ENCODE data around the gene ST8SIA1.

ST8SIA1 gene

DNA sequence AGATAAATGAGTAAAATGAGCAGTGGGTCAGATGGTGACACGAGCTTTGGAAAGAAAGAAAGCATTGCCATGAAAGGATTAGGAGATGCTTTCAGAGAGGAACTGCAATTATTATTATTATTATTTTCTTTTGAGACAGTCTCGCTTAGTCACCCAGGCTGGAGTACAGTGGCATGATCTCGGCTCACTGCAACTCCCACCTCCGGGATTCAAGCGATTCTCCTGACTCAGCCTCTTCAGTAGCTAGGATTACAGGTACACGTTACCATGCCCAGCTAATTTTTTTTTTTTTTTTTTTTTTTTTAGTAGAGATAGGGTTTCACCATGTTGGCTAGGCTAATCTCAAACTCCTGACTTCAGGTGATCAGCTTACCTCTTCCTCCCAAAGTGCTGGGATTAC lies 77.4 kb downstream of the ST8SIA1 start:
- Mint-ChIP-seq H3K4me1 (ENCODE audit: low read depth) (no peaks in the 10 kb centered on the region), H3K36me3 (ENCODE audit: low read depth) (no peaks in the 10 kb centered on the region), H3K9me3 (no peaks in the 10 kb centered on the region), H3K27me3 (peaks cover 11% of the 10 kb centered on the region), H3K4me3 (no peak overlapping the region), H3K27ac (no peak overlapping the region)
- intact Hi-C loops (cut with micrococcal nuclease), result no loop called here

- intact Hi-C loops (cut with micrococcal nuclease), result no loop called here
- H3K27ac Mint-ChIP-seq, result no peak overlapping the region
- no peaks in the 10 kb centered on the region for H3K4me1 Mint-ChIP-seq (ENCODE audit: low read depth)
- peaks cover 11% of the 10 kb centered on the region for H3K27me3 Mint-ChIP-seq
- H3K4me3 Mint-ChIP-seq, result no peak overlapping the region
- H3K36me3 Mint-ChIP-seq (ENCODE audit: low read depth), result no peaks in the 10 kb centered on the region
- H3K9me3 Mint-ChIP-seq, result no peaks in the 10 kb centered on the region
Observed at GRCh38 chr12:22256605-22257004, 77.9 kb downstream of the ST8SIA1 start.

GRCh38 chr12:22256041-22256441 lies 78.5 kb downstream of the ST8SIA1 start:
- Mint-ChIP-seq H3K27ac (no peak overlapping the region), H3K9me3 (no peaks in the 10 kb centered on the region), H3K27me3 (peaks cover 12% of the 10 kb centered on the region), H3K36me3 (ENCODE audit: low read depth) (no peaks in the 10 kb centered on the region), H3K4me1 (ENCODE audit: low read depth) (no peaks in the 10 kb centered on the region), H3K4me3 (no peak overlapping the region)
- intact Hi-C loops (cut with micrococcal nuclease), result no loop called here

GRCh38 chr12:22255097-22255496 lies 79.4 kb downstream of the ST8SIA1 start:
- Mint-ChIP-seq H3K27ac (no peak overlapping the region), H3K4me3 (no peak overlapping the region), H3K36me3 (ENCODE audit: low read depth) (no peaks in the 10 kb centered on the region), H3K9me3 (no peaks in the 10 kb centered on the region), H3K4me1 (ENCODE audit: low read depth) (no peaks in the 10 kb centered on the region), H3K27me3 (peaks cover 18% of the 10 kb centered on the region)
- intact Hi-C loops (cut with micrococcal nuclease), result no loop called here

GRCh38 chr12:22254478-22254877 lies 80.0 kb downstream of the ST8SIA1 start:
- Mint-ChIP-seq H3K4me1 (ENCODE audit: low read depth) (no peaks in the 10 kb centered on the region), H3K9me3 (no peaks in the 10 kb centered on the region), H3K27ac (no peak overlapping the region), H3K4me3 (no peak overlapping the region), H3K36me3 (ENCODE audit: low read depth) (no peaks in the 10 kb centered on the region), H3K27me3 (peaks cover 18% of the 10 kb centered on the region)
- intact Hi-C loops (cut with micrococcal nuclease), result no loop called here

DNA sequence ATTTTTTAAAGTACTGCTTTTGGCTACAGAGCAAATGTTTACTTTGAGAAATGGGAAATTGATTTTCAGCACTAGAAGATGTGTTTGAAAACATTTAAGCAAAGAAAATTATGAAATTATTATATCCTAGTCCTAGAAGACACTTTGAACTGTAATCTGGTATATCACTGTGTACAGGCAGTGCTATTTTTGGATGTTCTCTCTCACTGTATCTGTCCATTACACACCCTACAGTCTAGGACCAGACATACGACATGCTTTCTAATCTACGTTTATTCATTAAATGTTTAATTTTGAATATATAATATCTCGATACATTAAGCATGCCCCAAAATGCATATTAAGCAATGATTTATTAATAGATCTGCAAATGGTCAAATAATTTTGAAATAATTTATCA lies 82.5 kb downstream of the ST8SIA1 start:
- H3K27me3 Mint-ChIP-seq, result peaks cover 17% of the 10 kb centered on the region

DNA sequence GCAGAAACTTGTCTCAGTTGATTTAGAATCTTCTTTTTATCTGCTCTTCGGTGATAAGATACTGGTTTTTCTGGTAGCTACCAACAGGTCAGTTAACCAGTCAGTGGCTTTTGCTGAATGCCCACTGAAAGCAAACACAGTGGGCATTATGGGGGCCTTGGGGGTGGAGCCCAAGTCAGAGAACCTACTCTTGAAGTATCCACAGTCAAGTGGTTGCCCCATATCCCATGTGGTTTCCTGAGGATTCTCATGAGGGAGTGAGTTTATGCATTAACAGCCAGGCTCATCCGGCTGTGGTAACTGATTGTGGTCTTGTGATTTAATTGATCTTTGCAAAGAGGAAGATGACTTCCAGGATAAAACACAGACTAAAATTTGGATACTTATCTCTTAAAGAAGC lies 83.7 kb downstream of the ST8SIA1 start:
- Mint-ChIP-seq H3K4me3 (no peak overlapping the region), H3K9me3 (no peaks in the 10 kb centered on the region), H3K4me1 (ENCODE audit: low read depth) (no peaks in the 10 kb centered on the region), H3K27me3 (peaks cover 22% of the 10 kb centered on the region), H3K36me3 (ENCODE audit: low read depth) (no peaks in the 10 kb centered on the region), H3K27ac (no peak overlapping the region)
- intact Hi-C loops (cut with micrococcal nuclease), result no loop called here

More for the DNA sequence above, 82.5 kb downstream of the ST8SIA1 start:
- Mint-ChIP-seq H3K9me3 (no peaks in the 10 kb centered on the region), H3K27ac (no peak overlapping the region), H3K36me3 (ENCODE audit: low read depth) (no peaks in the 10 kb centered on the region), H3K4me3 (no peak overlapping the region), H3K4me1 (ENCODE audit: low read depth) (no peaks in the 10 kb centered on the region)
- intact Hi-C loops (cut with micrococcal nuclease), result no loop called here

- Mint-ChIP-seq H3K27ac (no peak overlapping the region), H3K27me3 (peaks cover 24% of the 10 kb centered on the region), H3K4me1 (ENCODE audit: low read depth) (no peaks in the 10 kb centered on the region), H3K36me3 (ENCODE audit: low read depth) (no peaks in the 10 kb centered on the region), H3K9me3 (no peaks in the 10 kb centered on the region), H3K4me3 (no peak overlapping the region)
- intact Hi-C loops (cut with micrococcal nuclease), result no loop called here
Observed at GRCh38 chr12:22248571-22249115, 85.9 kb downstream of the ST8SIA1 start.

DNA sequence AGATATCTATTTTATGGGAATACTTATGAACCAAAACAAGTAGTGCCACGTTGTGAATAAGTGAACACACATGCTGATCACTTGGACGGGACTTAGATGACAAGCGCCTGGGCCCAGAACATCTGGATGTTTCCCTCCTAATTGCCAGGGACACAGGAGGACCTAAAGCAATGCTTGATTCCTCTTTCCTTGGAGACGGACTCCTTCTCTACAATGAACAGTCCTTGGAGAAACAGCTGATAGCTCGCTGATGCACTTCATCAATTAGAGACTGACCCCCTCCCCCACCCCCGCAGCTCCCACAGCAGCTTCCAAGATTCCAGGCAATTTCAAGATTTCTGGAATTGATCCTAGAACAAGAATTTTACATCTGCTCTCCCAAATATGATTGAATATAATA lies 86.4 kb downstream of the ST8SIA1 start:
- intact Hi-C loops (cut with micrococcal nuclease), result no loop called here
- H3K4me3 Mint-ChIP-seq, result no peak overlapping the region
- no peaks in the 10 kb centered on the region for H3K36me3 Mint-ChIP-seq (ENCODE audit: low read depth)
- no peaks in the 10 kb centered on the region for H3K9me3 Mint-ChIP-seq
- no peak overlapping the region for H3K27ac Mint-ChIP-seq
- peaks cover 23% of the 10 kb centered on the region for H3K27me3 Mint-ChIP-seq
- H3K4me1 Mint-ChIP-seq (ENCODE audit: low read depth), result no peaks in the 10 kb centered on the region

DNA sequence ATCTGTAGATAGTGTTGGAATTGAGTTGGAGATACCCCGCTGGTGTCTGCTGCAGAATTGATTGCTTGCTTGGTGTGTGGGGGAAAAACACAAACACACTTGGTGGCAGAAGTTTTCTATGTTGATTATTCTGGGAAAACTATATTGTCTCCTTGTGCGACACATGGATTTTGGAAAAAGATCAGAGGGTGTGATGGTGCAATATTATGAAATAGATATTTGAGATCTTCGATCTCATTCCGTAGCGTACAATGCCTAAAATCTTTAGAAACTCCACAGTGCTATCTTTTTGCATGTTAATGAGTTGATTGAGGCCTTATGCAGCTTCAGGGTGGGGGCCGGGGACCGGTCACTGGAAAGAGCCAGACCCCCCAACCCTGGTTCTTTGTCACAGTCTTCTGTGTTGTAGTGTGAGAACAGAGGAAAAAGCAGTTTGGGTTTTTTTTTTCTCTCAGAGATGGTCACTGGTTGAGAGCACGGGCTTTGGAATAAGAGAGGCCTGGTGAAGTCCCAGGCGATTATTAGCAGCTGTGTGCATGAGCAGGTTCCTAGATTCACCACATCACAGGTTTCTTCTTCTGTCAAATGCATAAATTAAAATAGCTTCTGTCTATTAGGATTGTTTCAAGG lies 88.2 kb downstream of the ST8SIA1 start:
- no peak overlapping the region for H3K27ac Mint-ChIP-seq
- H3K27me3 Mint-ChIP-seq, result peaks cover 29% of the 10 kb centered on the region

GRCh38 chr12:22242726-22243125 lies 91.8 kb downstream of the ST8SIA1 start:
- Mint-ChIP-seq H3K4me1 (ENCODE audit: low read depth) (no peaks in the 10 kb centered on the region), H3K9me3 (no peaks in the 10 kb centered on the region), H3K27me3 (peaks cover 22% of the 10 kb centered on the region), H3K4me3 (no peak overlapping the region), H3K27ac (no peak overlapping the region), H3K36me3 (ENCODE audit: low read depth) (no peaks in the 10 kb centered on the region)
- intact Hi-C loops (cut with micrococcal nuclease), result no loop called here

More for the DNA sequence above, 88.2 kb downstream of the ST8SIA1 start:
- no peaks in the 10 kb centered on the region for H3K36me3 Mint-ChIP-seq (ENCODE audit: low read depth)
- intact Hi-C loops (cut with micrococcal nuclease), result no loop called here
- no peaks in the 10 kb centered on the region for H3K4me1 Mint-ChIP-seq (ENCODE audit: low read depth)
- H3K9me3 Mint-ChIP-seq, result no peaks in the 10 kb centered on the region
- H3K4me3 Mint-ChIP-seq, result no peak overlapping the region

GRCh38 chr12:22238211-22238610 lies 96.3 kb downstream of the ST8SIA1 start:
- Mint-ChIP-seq H3K27ac (no peak overlapping the region), H3K36me3 (ENCODE audit: low read depth) (no peaks in the 10 kb centered on the region), H3K9me3 (no peaks in the 10 kb centered on the region), H3K27me3 (peaks cover 13% of the 10 kb centered on the region), H3K4me3 (no peak overlapping the region), H3K4me1 (ENCODE audit: low read depth) (no peaks in the 10 kb centered on the region)
- intact Hi-C loops (cut with micrococcal nuclease), result no loop called here

DNA sequence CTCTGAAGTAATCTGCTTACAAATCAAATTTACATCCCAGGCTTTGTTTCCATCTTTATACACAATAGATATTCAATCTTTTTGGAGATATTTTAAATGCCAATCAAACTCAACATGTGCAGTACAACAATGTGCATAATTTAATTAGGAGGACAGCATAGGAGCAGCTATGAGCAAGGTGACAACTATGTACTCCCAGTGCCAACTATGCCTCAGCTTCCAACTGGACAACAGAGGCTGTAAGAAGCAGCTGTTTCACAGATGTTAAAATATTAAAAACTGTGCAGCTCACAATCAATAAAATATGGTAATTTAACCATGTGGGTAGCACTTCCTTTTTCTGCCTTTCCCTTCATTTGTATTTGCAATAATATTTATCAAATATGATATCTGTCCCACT lies 99.9 kb downstream of the ST8SIA1 start:
- H3K27ac Mint-ChIP-seq, result no peak overlapping the region
- no peaks in the 10 kb centered on the region for H3K4me1 Mint-ChIP-seq (ENCODE audit: low read depth)
- peaks cover 12% of the 10 kb centered on the region for H3K27me3 Mint-ChIP-seq
- no peaks in the 10 kb centered on the region for H3K36me3 Mint-ChIP-seq (ENCODE audit: low read depth)
- no peak overlapping the region for H3K4me3 Mint-ChIP-seq
- no peaks in the 10 kb centered on the region for H3K9me3 Mint-ChIP-seq
- intact Hi-C loops (cut with micrococcal nuclease), result no loop called here

DNA sequence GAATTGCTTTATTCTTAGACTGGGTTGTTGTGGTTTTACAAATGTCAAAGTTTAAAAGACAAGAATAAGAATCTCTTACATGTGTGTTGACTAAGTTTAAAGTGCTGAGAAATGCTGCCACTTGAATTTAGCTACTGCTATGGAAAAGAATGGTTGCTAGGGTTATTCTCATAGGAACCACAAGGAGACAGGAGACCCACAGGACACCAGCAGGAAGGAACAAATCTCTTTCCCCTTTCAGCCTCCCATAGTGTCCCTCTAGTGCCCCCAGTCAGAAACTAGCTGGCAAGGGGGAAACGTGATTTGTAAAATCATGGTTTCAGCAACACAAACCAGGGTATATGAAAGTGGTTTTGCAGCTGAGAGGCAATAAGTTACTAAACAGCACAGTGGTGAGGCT lies 102.7 kb downstream of the ST8SIA1 start:
- no peaks in the 10 kb centered on the region for H3K36me3 Mint-ChIP-seq (ENCODE audit: low read depth)
- no peak overlapping the region for H3K27ac Mint-ChIP-seq
- H3K4me1 Mint-ChIP-seq (ENCODE audit: low read depth), result no peaks in the 10 kb centered on the region
- intact Hi-C loops (cut with micrococcal nuclease), result no loop called here
- H3K27me3 Mint-ChIP-seq, result peaks cover 11% of the 10 kb centered on the region
- H3K9me3 Mint-ChIP-seq, result no peaks in the 10 kb centered on the region
- H3K4me3 Mint-ChIP-seq, result no peak overlapping the region

GRCh38 chr12:22231078-22231477 lies 103.4 kb downstream of the ST8SIA1 start:
- H3K9me3 Mint-ChIP-seq, result no peaks in the 10 kb centered on the region
- no peak overlapping the region for H3K27ac Mint-ChIP-seq
- H3K27me3 Mint-ChIP-seq, result peaks cover 12% of the 10 kb centered on the region
- H3K4me1 Mint-ChIP-seq (ENCODE audit: low read depth), result no peaks in the 10 kb centered on the region
- no peaks in the 10 kb centered on the region for H3K36me3 Mint-ChIP-seq (ENCODE audit: low read depth)
- H3K4me3 Mint-ChIP-seq, result no peak overlapping the region
- intact Hi-C loops (cut with micrococcal nuclease), result no loop called here
